Mucosa of descending colon (tissue), 3 donors: ENCODE results near the gene SECTM1. TPM values are rescaled to one million over a fixed set of nuclear protein-coding genes. Genes with fewer than 3 reads are reported as not detected.
A peak's percentile ranks its signal among the peaks of the same experiment; 100 is the strongest.

Experiments
- ATAC-seq: fragments of 200-7000 bp; cut with Tn5 transposase; one replicate; pipeline ENCODE4 v1.9.1; 2020; ENCODE audit warnings: mild to moderate bottlenecking, moderate library complexity
- DNase-seq, 3 donors: peaks; one replicate each; pipeline ENCODE4 v3.0.0-alpha.2; 2020
- H3K36me3 ChIP-seq: fragments of 200-600 bp; one replicate; pipeline ENCODE4 v1.8.0; 2021; ENCODE audit warnings: low read depth, mild to moderate bottlenecking
- H3K4me1 ChIP-seq: fragments of 200-600 bp; one replicate; pipeline ENCODE4 v1.8.0; 2021; ENCODE audit warnings: low read depth, mild to moderate bottlenecking
- H3K4me3 ChIP-seq: fragments of 200-600 bp; one replicate; pipeline ENCODE4 v1.8.0; 2021; ENCODE audit warnings: mild to moderate bottlenecking
- H3K9me3 ChIP-seq: fragments of 200-600 bp; one replicate; pipeline ENCODE4 v1.8.0; 2021; ENCODE audit warnings: mild to moderate bottlenecking
- intact Hi-C, 2 donors: fragments of 100-400 bp; cut with DNase I in 1 of 2; cut with micrococcal nuclease in 1 of 2; formaldehyde crosslinking; loops; one replicate each; pipeline versions ENCODE4 v1.11.0 to v1.11.1; 2022; cut with DNase I, micrococcal nuclease
- total RNA-seq, 3 donors: library from RNA; stranded (reverse); fragmentation: NEBNext Ultra II Directional in 2 of 3; extraction: Animal tissue kit (Norgen Biotek cat#: 25700) in 2 of 3; gene quantifications; one replicate each; pipeline versions ENCODE4 v1.2.1 to v1.2.4, GENCODE V29; 2021 to 2023
- TF ChIP-seq, protein P1 (sequence below): fragments of 200-600 bp; IDR thresholded peaks from one replicate; pipeline ENCODE4 v1.8.0; 2022; ENCODE audit warnings: antibody characterized with exemption, mild to moderate bottlenecking
- donor health status: DM: no; HTN: no; CAD: no; lungs with moderate emphysema.
- donor health status: DM: no; HTN: no; CAD: no.
- donor health status: DM: no; HTN: yes; CAD: no.

Gene SECTM1
- total RNA-seq, 3 donors from 2014 or later = 127 to 268 (median 213) TPM

DNA sequence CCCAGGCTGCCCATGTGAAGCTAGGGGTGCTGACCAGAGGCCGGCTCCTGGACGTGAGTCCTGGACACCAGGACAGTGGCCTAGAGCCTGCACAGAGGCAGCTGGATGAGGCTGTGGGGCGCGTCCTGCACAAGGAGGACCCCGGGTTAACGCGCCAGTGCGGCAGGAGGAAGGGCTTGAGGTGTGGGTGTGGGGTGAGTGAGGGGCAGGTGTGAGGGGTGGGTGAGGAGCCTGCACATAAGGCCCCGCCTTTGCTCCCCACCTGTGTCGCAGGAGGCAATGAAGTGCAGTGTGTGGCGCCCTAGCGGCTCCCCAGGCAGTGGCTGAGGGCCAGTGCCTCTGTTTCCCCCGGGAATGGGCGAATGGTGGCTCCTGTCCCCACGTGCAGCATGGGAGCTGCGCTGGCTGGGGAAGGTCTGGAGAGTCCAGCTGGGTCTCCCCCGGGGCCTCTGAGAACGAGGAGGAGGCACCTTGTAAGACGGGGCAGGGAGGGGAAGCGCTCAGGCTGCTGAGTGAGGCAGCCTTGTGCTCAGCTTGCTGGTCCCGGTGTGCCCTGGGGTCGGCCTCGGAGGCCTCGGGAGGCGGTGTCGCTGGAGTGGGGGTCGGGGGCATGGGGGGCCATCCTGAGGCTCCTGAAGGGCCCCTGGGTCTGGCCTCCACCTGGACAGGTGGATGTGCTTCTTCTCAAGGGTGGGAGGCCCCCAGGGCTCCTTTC, 19.4 kb downstream of the SECTM1 start:
- ATAC-seq = no peak
- intact Hi-C loops = no loop called here

DNA sequence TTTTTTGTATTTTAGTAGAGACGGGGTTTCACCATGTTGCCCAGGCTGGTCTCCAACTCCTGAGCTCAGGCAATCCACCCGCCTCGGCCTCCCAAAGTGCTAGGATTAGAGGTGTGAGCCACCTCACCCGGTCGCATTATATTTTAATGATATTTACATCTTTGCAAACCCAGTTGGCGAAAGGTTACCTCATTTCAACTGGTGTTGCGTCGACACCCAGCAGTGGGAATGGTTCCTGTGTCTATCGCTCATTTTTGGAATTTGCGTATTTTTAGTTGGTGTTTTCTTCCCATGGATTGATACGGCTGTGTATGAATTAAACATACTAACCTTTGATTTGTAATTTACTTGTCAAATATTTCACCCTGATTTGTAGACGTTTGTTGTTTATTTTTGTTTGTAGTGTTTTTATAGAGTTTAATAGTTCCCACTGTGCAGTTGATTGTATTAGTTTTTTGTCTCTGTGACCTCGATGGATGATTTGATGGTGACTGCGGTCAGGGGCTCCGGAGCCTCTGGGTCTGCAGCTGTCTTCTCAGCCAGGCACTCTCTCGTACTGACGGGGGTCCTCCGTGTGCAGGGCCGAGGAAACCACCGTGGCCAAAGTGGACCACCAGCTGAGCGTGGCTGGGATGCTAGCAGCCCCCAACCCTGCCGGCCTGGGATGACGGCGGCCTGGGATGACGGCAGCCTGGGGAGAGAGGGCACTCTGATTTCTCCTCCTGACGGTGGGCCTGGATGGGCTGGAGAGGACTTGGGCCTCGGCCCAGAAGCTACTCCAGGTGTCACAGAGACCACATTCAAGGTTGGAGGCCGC, 20.2 kb downstream of the SECTM1 start:
- Histone ChIP-seq H3K4me1 (peaks cover 4% of the 10 kb centered on the region), H3K36me3 (no peaks in the 10 kb centered on the region), H3K4me3 (no peak overlapping the region), H3K9me3 (no peaks in the 10 kb centered on the region)
- DNase-seq (no peak), ATAC-seq (no peak)
- intact Hi-C loops = no loop called here
- TF ChIP-seq, protein P1, sequence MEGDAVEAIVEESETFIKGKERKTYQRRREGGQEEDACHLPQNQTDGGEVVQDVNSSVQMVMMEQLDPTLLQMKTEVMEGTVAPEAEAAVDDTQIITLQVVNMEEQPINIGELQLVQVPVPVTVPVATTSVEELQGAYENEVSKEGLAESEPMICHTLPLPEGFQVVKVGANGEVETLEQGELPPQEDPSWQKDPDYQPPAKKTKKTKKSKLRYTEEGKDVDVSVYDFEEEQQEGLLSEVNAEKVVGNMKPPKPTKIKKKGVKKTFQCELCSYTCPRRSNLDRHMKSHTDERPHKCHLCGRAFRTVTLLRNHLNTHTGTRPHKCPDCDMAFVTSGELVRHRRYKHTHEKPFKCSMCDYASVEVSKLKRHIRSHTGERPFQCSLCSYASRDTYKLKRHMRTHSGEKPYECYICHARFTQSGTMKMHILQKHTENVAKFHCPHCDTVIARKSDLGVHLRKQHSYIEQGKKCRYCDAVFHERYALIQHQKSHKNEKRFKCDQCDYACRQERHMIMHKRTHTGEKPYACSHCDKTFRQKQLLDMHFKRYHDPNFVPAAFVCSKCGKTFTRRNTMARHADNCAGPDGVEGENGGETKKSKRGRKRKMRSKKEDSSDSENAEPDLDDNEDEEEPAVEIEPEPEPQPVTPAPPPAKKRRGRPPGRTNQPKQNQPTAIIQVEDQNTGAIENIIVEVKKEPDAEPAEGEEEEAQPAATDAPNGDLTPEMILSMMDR = no peak

More for the DNA sequence above, 19.4 kb downstream of the SECTM1 start:
- peaks cover 4% of the 10 kb centered on the region for H3K4me1 ChIP-seq
- TF ChIP-seq, protein P1 = no peak
- no peak for DNase-seq
- H3K9me3 ChIP-seq = no peaks in the 10 kb centered on the region
- no peaks in the 10 kb centered on the region for H3K36me3 ChIP-seq
- H3K4me3 ChIP-seq = no peak overlapping the region

DNA sequence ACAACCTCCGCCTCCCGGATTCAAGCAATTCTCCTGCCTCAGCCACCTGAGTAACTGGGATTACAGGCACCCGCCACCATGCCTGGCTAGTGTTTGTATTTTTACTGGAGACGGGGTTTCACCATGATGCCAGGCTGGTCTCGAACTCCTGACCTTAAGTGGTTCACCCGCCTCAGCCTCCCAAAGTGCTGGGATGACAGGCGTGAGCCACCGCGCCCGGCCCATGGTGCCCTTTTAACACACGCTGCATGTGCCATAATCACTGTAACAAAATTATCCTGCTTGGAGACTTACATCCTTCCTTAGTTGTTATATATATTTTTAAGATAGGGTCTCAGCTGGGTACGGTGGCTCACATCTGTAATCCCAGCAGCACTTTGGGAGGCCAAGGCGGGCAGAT, 21.6 kb downstream of the SECTM1 start:
- no peak overlapping the region for H3K4me3 ChIP-seq
- DNase-seq (no peak), ATAC-seq (no peak)
- H3K4me1 ChIP-seq = peaks cover 4% of the 10 kb centered on the region
- intact Hi-C loops = no loop called here
- no peaks in the 10 kb centered on the region for H3K36me3 ChIP-seq
- TF ChIP-seq, protein P1 = no peak
- no peaks in the 10 kb centered on the region for H3K9me3 ChIP-seq

DNA sequence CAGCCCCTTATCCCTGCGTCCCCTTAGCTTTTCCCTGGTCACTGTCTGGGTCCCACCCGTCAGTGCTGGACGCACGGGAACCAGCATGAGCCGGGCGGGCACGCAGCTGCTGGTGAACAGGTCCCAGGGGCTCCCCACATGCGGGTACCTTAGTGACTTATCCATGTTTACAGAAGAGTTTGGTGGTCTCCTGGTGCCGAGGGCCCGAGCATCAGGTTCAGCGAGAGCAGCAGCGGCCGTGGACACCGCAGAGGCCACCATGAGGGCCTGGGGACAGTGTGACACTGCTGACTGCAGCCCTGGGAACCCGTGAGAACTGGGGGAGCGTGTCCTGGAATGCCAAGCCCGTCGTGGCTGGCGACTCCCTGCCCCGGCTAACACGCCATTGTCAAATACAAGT, 22.7 kb downstream of the SECTM1 start:
- Histone ChIP-seq H3K36me3 (no peaks in the 10 kb centered on the region), H3K9me3 (no peaks in the 10 kb centered on the region), H3K4me1 (peaks cover 4% of the 10 kb centered on the region), H3K4me3 (no peak overlapping the region)
- DNase-seq (no peak), ATAC-seq (no peak)
- TF ChIP-seq, protein P1 = no peak
- intact Hi-C loops = no loop called here

DNA sequence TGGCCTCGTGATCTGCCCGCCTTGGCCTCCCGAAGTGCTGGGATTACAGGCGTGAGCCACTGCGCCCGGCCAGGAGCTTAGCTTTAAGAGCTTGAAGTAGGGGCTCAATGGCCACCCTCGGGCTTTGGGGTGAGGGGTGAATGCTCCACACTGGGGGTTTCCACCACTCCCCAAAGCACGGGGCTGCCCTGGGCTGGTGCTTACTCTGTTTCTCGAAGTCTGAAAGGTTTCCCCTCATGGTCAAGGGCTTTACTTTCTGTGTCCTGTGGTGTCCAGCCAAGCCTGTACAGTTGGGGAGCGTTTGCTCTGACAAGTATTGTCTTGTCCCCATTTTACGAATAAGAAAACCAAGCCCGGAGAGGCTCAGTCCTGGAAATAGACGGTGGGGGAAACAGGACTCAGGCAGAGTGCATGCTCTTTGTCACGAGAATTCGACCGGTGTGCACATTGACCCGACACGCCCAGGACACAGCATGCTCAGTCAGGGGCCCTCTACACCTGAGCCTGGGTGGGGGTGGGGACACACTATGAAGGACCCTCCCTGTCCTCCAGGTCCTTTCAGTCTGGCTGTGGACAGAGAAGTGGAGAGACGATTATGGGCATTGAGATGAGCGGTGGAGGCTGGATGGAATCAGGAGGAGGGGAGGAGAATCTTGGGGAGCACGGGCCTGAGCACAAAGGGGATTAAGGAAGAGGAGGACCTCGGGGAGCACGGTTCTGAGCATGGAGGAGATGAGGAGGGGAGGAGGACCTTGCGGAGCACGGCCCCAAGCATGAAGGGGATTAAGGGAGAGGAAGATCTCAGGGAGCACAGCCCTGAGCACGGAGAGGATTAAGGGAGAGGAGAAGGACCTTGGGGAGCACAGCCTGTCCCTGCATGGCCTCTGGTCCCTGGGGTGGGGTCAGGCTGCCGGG, 23.7 kb downstream of the SECTM1 start:
- no peaks in the 10 kb centered on the region for H3K36me3 ChIP-seq
- H3K9me3 ChIP-seq = no peaks in the 10 kb centered on the region
- intact Hi-C loops = no loop called here
- H3K4me1 ChIP-seq = peaks cover 4% of the 10 kb centered on the region
- H3K4me3 ChIP-seq = no peak overlapping the region
- TF ChIP-seq, protein P1 = no peak
- ATAC-seq (peak; percentile 87), DNase-seq (peak in 1 of 3 donors; percentile 66)
